ENCODE measurements around the gene CFHR5.

GRCh38 chr1:196993916-196994315 lies 16.6 kb downstream of the CFHR5 start:
- TF ChIP-seq CTCF (IDR thresholded peaks at IDR 0.05; ENCODE audit: extremely low read depth in 1 of 2, insufficient read depth in 1 of 2, low read depth in 1 of 2, low read length in 2 of 2) (no peak), POLR2A (IDR thresholded peaks at IDR 0.05; ENCODE audit: low read depth, low read length) (no peak), POLR2AphosphoS5 (IDR thresholded peaks at IDR 0.05; ENCODE audit: insufficient read depth, low read depth, low read length) (no peak), MAX (IDR thresholded peaks at IDR 0.05; ENCODE audit: insufficient read depth, insufficient read length) (no peak), EZH2 (IDR thresholded peaks at IDR 0.05; ENCODE audit: borderline replicate concordance, low read depth, low read length, severe bottlenecking) (no peak), GATA2 (IDR thresholded peaks at IDR 0.05; ENCODE audit: insufficient read depth, insufficient read length, low read depth, low read length) (no peak), MYC (IDR thresholded peaks at IDR 0.05; ENCODE audit: low read depth, low read length) (no peak), JUN (IDR thresholded peaks at IDR 0.05; ENCODE audit: borderline replicate concordance, insufficient read depth, insufficient read length, low read depth) (no peak)
